Renal cortical epithelial cell (primary cell): Measurements from ENCODE around the gene TM9SF3. TPM values are rescaled to one million over a fixed set of nuclear protein-coding genes. Genes with fewer than 3 reads are reported as not detected.
"Not testable (repeated sequence)": the region's sequence is repeated elsewhere in the genome, so short reads cannot be mapped to it uniquely, and the experiment has no call there.

Experiments used
- DNase-seq: peaks from one replicate; pipeline ENCODE4 v3.0.0-alpha.2; 2011; ENCODE audit warnings: low read depth
- total RNA-seq: library from RNA; depleted of rRNA; stranded (reverse); fragments of >200 nt; gene quantifications from 2 replicates; pipeline ENCODE4 v1.2.3, GENCODE V29; 2014

TM9SF3 gene
- total RNA-seq, 1 donor from 2014 or later: 169 TPM

DNA sequence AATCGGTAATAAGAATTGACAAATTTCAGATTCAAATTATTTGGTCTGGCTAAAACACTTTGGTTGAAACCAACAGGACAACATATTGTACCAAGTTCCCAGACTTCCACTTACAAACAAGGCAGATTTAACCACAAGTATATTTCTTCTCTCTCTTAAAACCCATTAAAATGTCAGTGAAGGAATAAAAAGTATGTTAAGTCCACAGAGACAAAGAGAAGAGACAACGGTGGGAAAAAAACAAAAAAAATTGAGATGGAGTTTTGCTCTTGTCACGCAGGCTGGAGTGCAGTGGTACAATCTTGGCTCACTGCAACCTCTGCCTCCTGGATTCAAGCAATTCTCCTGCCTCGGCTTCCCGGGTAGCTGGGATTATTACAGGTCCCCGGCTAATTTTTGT is 16.3 kb downstream of the TM9SF3 start:
- DNase-seq: no peak

DNA sequence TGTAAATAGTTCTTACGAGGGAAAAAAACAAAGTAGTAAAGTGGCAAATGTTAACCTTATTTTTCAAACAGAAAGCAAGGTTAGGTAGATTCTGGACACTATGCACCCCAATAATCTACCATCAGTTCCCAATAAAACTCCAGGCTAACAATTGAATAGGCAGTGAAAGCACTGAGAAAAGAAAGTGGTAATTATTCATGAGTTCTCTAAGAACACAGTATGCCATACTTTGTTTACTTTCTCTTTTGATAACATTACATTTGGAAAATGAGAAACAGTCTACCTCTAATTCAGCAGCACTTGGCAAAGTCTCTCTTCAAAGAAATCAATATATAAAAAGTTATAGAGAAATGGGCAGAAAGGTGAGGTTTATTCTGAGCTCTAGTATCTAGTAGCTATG is 18.4 kb downstream of the TM9SF3 start:
- DNase-seq: no peak

DNA sequence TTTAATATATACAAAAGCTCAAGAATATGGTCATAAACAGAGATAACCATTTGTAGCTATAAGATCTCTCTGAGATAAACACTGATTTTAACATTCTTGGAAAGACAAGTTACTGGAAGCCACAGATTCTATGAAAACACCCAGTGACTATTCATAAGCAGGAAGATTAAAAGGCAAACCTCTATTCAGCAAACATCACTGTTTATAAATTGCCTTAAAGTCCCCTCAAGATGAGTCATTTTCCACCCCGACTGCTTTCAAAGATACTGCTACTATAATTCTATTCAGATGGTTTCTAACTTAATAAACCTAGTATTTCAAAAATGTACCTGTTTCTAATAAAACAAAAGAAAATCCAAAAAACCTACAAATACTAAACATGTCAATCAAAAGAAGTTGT is 21.0 kb downstream of the TM9SF3 start:
- DNase-seq: peak; percentile 51

DNA sequence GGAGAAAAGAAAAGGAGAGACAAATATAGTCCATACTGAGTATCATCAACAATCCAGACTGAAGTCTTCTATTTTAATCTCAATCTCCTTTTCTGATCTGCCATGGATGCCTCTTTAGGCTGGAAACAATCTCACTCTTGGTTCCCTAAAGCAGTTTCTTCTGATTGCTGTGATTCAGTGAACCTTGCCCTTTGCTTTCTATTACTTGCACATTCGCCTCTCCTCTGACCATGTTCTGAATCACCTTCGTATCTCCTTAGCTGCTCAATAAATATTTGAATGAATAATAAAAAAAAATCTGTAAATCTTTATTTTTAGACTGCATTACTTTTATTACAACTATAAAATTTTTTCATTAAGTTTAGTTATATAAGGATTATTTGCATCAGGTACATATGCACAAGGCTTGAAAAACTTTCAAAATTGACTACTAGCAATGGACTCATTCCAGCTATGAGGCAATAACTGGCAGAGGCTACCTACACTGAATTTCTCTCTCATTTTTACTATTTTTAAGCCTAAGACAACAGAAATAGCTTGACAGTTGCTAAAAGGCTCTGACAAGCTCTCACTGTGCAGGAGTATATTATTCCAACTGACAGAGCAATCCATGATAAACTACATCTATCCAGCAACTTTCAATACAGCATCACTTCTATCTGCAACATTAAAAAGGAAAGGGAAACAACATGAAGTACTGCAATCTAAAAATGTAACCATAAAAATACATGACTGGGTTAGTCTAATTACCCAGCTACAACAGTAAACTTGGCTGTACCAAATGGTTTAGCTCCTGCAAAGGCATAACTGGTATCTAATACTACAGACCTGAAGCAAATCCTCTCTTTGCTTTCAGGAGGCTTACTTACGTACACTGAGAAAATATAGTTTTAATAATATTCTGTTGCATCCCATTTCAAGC is 25.6 kb downstream of the TM9SF3 start:
- no peak for DNase-seq

DNA sequence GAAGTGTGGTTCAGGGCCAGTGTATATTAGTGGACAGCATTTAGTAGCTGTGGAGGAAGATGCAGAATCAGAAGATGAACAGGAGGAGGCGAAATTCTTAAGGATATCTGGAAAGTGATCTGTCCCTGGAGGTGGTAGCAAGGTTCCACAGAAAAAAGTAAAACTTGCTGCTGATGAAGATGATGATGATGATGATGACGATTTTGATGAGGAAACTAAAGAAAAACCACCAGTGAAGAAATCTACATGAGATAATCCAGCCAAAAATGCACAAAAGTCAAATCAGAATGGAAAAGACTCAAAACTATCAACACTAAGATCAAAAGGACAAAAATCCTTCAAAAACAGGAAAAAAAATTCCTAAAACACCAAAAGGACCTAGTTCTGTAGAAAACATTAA is 26.3 kb downstream of the TM9SF3 start:
- DNase-seq: no peak

DNA sequence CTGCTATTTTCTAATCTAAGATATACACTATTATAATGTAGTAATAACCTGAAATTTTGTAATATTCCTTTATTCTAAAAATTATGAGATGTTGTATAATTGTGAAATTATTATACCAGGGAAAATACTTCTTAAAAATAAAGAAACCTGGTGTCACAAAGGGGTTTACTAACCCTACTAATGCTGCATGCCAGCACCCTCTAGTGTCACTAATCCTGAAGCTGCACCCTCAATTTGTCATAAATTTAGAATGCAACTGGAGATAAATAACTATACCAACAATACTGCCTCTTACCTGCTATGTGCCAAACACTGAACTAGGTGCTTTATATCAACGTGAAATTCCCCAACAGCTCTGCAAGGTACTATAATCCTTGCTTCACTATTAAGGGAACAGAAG is 30.8 kb downstream of the TM9SF3 start:
- peak; percentile 41 for DNase-seq

DNA sequence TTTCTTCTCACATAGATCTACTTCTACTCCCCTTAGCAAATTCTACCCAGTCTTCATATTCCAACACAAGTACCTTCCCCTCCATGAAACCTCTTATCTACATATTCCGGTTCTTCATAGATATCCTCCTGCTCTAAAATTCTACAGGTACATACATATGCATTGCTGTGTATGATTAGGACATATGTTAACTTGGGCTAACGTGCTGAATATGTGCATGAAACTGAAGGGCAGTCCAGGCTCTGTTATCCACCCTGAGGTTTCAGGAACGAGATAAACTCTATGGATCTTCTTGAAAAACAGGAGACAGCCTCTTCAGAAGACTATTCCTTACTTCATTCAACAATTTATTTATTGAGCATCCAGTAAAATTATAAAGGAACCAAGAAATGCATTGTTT is 31.5 kb downstream of the TM9SF3 start:
- no peak for DNase-seq

DNA sequence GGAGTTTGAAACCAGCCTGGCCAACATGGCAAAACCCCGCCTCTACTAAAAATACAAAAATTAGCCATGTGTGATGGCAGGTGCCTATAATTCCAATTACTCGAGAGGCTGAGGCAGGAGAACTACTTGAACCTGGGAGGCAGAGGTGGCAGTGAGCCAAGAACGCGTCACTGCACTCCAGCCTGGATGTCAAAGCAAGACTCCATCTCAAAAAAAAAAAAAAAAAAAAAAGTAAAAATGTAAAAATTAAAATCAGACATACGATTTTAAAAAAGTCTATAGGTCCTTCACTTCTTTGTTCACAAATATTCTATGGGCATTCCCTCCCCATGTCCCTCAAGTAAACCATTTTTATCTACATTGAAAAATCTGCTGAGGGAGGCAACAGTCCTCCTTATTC is 38.2 kb downstream of the TM9SF3 start:
- DNase-seq: no peak

DNA sequence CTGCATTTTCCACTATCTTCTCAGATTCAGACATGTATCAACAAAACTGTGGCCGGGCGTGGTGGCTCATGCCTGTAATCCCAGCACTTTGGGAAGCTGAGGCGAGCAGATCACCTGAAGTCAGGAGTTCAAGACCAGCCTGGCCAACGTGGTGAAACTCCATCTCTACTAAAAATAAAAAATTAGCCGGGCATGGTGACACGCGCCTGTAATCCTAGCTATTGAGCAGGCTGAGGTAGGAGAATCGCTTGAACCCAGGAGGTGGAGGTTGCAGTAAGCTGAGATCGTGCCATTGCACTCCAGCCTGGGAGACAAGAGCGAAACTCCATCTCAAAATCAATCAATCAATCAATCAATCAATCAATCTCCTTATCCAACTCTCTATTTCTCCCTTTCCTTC is 41.3 kb downstream of the TM9SF3 start:
- DNase-seq: not testable (repeated sequence)

DNA sequence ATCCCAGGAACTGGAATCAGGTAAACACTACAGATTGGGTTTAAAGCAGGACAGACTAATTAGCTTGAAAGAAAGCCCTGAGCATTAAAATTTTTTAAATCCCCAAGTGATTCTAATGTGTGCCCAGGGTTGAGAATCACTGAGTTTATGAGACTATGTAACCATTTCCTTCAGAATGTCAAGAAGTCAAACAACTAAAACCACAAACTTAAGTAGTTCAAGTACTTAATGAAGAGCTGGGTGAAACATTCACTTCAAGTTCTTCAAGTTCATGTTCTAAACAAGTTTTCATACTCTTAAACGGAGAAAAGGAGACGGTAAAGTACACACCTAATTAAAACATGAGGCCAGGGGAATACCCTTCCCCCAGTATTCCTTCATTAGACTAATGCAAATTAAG is 44.9 kb downstream of the TM9SF3 start:
- DNase-seq: peak; percentile 83

DNA sequence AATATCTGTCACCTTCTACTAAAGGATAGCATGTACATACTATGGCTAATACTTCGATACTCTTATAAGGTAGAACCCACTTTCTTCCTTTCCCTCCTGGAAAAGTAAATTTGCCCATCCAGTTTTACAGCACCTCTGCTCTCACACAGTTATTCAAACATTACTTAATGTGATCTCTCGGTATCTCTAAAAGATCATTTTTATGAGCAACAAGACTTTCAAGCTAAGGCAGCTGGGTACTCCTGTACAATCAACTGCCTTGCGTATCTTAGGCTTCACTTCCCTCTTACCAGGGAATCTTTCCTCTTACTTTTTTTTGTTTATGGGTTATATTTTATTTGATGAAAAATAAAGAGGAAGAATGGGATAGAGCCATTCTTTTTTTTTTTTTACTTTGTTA is 46.6 kb downstream of the TM9SF3 start:
- DNase-seq: no peak

DNA sequence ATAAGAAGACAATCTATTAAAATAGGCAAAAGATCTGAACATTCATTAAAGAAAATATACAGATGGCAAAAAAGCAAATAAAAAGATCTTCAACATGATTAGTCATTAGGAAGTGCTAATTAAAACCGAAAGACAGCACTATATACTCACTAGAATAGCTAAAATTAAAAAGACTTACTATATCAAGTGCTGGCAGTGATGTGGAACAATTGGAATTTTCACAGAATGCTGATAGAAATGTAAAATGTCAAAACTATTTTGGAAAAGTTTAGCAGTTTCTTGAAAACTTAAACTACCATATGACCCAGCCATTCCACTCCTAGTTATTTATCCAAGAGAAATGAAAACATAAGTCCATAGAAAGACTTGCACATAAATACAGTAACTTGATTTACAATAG is 48.1 kb downstream of the TM9SF3 start:
- no peak for DNase-seq

DNA sequence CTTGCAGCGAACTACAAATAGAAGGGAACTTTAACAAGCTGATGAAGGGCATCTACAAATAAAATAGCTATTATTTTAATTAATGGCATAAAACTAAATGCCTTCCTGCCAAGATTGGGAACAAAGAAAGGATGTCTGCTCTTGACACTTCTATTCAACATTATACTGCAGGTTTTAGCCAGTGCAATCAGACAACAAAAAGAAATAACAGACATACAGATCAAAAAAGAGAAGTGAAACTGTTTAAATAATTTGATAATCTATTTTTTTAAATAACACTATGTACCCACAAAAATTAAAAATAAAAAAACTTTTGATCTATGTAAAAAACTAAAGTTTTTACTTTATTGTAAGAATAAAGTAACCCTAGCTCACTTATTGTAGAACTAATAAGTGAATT is 50.7 kb downstream of the TM9SF3 start:
- no peak for DNase-seq

DNA sequence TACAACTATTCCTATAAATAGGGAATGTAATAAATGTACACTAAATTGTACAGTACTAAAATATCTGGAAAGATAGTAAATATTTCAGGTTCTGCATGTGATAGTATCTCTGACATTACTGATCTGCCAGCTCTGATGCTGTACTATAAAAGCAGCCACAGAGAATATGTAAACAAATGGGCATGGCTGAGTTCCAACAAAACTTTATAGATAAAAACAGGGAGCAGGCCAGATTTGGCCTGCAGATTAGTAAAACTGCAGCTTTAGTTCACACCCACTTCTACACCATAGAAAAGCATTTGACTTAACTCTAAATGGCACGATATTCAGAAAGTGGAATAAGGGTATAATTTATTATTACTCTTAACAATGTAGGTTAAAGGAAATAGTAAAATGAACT is 54.3 kb downstream of the TM9SF3 start:
- no peak for DNase-seq

DNA sequence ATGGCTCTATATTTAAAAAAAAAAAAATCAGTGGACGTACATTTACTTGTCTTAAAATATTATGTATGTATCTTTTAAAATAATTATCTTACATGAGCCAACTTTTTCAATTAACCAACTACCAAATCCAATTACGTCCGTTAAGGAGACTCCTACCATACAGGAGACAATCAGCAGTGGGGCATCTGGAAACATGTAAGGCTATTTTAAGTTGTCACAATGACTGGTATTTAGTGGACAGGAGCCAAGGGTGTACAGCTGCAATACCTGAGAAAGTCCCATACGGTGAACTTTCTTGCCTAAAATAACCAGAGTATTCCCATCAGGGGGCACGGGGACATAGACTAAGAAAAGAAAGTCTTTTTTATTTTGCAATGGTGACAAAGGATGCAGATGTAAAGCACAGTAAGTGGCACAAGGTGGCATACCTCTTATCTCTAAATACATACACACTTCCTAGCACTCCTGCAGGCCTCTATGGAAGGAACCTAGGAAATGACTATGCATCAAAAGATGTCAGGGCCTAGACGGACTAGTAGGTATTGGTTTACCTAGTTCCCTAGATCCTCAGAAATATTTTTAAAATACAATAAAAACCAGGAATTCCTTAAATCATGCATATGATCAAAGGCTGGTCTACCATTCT is 57.1 kb downstream of the TM9SF3 start:
- no peak for DNase-seq

DNA sequence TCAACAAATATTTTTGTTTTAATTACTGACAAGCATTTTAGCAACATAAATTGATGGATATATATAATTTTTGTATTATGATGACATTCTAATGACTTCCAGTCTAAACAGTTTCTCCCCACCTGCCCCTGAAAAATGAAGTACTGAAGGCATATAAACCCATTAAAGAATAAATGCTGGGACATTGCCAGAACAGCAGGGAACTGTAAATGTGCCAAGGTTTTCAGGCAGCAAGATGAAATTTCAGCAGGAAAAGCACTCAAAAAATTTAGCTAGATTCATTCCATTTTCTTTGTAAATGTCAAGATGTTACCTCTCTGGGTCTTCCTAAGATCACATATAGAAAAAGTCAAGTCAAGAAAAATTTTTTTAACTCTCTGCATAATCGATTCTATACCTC is 62.1 kb downstream of the TM9SF3 start:
- no peak for DNase-seq

DNA sequence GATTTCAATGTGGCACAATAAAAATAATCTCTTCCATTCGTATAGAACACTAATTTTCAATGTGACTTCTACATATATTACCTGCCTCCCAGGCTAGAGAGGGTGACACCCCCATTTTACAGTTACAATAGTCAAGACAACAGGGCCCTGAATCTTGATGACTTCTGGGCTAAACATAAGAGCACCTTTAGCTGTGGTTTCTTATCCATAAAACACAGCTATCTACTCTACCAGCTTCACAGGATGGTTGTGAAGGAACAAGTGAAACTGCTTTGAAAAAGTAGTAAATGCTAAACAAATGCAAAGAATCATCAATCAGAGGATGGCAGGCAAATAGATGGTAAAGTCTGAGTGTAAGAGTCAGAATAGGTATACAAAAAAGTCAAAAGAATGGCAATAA is 69.5 kb downstream of the TM9SF3 start:
- no peak for DNase-seq

DNA sequence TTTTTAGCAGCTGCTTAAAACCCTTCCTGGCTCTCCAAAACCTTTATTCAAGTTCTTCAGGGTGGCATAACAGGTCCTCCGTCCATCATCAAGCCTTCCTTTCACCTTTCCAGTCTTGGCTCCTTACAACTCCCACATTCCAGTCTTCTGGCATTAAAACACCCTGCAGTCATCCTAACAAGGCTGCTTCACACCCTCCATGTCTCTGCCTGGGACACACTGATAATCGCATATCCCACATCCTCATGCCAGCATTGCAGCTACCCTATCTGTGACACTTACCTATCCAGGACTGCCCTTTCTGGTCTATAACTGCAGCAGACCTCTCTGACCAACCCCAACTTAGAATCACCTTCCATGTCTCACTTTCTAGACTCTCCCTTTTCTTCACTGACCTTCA is 70.5 kb downstream of the TM9SF3 start:
- no peak for DNase-seq

DNA sequence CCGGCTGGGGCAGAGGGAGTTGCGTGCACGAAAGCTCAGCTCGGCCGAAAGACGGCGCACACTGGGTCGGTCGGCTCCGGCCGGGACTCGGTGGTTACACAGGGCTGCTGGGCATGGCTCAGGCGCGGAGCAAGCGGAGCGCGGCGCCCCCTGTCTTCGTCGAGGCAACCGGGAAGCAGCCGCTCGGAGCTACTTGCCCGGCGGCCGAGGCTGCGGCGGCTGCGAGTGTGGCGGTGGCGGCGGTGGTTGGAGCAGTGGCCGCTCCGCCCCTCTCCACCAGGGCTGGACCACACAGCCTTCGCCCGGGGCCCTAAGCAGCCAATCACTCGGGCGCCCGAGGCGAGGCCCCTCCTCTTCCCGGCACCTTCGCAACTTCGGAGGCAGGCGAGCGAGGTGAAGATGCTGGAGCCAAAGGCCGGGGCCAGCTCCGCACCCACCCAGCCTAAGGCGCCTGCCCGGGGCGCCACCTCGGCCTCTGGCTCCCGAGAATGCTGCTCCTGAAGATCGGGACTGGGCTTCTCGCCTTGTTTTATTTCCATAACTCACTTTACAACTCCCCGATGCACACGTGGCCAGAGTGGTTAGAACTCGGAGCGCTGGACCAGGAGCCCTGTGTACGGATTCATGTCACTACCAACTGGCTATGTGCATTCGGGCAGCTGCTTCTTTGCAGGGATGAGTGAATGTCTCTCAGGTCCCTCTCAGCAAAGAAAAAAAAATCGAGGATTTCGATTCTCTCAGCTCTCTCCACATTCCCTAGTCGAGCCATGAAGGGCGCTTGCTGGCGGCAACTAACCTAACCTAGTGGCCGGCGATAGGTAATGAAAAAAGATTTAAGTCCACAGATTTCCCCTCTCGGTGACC is 72.9 kb downstream of the TM9SF3 start, which contains the start of gene TLL2:
Gene TLL2, minus strand, starts transcription at position 229 of the 864 bp plus-strand sequence. CDS start 241 bp downstream, outside the sequence.
- peak; percentile 76 for DNase-seq

DNA sequence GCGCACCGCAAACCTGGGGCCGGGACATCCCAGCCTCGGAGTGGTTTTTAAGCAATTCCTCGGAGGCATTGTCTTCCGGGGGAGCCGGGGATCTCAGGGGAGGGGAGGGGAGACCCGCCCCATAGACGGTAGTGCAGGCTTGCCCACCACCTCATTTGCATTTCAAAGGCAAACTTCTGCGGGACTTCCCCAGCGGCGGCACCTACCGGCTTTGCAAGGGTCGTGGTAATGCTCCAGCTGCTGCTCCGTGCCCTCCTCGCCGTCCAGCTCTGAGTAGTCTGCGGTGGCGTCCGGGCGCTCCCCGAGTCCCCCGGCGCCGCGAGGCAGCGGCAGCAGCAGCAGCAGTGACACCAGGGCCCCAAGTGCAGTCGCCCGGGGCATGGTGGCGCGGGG is 73.5 kb downstream of the TM9SF3 start:
- DNase-seq: no peak

DNA sequence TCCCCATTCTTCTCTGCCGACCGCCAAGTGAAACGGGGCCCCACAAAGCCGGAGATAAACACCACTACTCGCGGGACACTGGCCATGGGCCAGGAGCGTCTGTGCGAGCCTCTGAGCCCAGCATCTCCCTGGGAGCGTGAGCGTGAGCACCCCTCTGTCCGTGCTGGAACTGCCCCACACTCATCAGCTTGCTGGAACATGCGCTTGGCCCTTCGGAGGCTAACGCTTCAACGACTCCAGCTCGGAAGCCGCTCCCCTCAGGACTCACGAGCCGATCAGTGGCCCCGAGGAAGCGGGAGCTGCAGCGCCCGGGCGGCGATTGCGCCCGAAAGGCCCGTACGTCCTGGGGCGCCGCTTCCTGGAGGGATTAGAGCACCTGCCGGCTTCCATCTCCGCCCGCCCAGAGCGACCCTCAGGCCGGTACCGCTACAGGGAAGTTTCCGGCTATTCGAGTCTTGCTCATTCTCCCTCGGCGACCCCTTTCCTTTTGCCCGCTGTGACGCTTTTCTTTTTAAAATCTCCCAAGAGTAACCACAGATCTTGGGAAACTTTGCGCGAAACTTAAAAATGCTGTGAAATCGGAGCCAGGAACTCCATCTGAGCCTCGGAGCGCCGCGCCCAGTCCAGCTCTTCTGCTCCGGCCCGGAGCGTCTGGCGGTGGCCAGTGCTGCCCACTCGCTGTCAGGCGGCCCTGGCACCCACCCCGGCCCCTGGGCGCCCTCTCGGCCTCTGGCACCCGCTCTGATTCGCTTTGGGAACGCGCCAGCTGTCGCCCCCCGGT is 74.1 kb downstream of the TM9SF3 start:
- peak; percentile 29 for DNase-seq
